ENCODE data around the gene INSRR.

The INSRR gene

DNA sequence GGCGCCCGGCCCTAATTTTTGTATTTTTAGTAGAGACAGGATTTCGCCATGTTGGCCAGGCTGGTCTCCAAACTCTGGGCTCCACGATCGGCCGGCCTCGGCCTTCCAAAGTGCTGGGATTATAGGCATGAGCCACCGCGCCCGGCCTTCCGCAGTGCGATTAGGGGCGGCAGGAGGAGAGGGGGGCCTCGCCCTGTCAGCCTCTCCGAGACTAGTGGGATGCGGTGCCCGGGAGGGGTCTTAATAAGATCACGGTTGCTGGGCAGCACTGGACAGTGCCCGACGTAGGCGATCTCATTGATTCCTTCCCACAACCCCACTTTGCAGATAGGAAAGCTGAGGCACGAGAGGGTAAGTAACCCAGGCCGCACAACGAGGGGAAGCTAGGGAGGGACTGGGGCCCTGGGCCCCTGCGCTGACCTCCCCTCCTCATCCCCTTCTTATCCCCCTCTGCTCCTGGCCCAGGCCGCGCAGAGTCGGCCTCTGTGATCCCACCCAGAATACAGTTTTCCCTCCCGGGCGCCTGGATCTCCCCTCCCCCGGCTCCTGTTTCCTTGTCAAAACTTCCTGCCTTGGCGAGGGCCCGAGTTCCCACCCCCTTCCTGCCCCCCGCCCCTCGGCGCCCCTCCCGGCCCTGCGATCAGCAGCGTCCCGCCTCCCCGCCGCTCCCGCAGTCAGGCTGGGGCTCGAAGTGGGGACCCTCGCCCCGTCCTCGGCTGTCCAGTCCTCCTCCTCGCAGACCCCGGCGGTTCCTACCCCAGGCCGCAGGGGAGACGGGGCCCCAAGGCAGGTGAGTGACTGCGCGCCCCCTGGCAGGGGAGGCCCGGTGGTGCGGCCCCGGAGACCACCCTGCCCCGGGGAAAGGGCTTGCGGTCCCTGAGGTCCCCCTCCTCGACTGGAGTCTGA, 34.4 kb upstream of the INSRR start, which contains the start of gene PEAR1:
TSS of gene PEAR1 (plus strand) at position 671 of the 906 bp plus-strand sequence. CDS start 10,209 bp downstream, outside the sequence.
- no peak for DNase-seq

DNA sequence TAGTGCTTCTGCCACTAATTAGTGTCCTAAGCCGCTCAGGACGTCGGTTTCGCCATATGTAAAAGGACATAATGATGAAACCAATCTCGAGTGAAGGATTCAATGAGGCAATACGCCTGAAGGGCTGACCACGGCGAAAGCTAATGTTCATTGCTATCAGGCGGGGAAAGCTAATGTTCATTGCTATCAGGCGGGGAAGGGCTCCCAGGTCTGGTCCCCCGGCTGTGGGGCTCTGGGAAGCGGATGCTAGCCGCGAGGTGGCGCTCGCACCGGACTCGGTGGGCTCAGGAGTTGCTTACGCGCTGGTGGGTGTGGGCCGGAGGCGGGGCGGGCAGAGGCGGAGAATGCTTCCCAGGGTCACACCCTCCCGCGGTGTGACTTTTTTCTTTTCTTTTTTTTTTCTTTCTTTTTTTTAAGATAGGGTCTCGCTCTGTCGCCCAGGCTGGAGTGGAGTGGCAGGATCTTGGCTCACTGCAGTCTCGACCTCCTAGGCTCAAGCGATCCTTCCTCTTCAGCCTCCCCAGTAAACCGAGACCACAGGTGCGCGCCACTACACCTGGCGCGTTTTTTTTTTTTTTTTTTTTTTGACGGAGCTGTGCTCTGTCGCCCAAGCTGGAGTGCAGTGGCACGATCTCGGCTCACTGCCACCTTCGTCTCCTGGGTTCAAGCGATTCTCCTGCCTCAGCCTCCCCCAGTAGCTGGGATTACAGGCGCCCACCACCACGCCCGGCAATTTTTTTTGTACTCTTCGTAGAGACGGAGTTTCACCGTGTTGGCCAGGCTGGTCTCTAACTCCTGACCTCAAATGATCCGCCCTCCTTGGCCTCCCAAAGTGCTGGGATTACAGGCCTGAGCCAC, 33.5 kb upstream of the INSRR start:
- DNase-seq, result peak; percentile 79

GRCh38 chr1:156889802-156890580, 31.1 kb upstream of the INSRR start:
- peak; percentile 55 for DNase-seq

DNA sequence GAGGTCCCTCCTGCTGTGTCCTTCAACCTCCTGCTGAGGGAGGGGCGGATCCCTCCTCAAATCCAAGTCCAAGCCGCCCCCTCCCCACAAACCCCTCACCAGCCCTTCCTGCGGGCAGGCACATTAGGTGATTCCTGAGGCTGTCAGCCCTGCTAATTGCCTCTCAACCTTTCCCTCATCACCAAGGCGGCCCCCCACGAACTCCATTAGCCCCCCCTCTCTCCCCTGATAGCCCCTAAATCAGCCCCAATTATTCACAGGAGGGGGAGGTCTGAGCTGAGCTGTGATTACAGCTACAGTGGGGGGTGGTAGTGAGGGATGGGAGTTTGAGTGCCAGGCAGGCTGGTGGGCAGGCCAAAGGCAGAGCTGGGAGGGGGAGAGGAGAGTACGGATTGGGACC, 28.8 kb upstream of the INSRR start:
- DNase-seq, result no peak

DNA sequence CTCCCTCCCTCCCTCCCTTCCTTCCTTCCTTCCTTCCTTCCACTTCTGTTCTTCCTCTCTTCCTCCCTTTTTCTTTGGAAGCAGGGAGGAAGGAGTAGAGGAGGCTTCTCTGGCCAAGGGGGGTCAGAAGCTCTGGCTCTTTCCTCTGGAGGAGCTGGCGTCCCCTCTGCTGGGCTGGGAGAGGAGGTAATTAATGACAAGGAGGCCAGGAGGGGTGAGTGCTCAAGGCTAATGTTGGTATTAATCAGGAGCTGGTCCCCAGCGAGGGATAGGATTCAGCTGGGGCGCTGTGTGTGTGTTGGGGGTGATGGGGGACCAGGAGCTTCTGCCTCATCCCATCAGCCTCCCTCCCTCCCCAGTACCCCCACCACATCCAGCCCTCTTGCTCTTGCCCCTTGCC, 28.4 kb upstream of the INSRR start:
- no peak for DNase-seq

DNA sequence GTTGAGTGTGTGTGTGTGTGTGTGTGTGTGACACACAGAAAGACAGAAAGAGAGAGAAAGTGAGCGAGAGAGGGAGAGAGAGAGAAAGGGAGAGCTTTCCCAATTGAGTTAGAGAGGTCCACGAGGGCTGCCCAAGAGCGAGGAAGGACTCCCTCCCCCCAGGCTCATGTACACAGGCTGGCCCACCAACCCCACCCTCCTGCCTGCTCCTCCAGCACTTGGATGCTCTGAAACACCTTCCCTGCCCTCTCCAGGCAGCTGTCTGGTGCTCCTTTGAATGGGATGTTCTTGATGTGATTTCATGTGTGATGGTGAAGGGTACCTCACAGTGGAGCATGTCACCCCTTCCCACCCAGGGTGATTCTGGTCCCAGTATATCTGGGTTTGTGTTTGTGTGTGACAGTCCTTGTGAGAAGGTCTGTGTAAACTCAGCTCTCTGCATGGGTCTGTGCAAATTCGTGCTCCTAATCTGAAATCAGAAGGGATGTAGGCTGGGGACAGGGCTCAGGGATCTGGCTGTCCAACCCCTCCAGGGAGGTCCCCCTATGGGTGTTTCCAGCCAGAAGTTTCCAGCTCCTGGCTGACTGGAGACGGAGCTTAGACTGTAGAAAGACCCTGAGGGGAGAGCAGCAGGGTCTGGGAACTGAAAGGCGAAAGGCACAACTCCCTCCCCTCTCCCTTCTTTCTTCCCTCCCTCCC, 27.8 kb upstream of the INSRR start:
- no peak for DNase-seq

GRCh38 chr1:156885880-156886355, 27.0 kb upstream of the INSRR start:
- DNase-seq, result no peak

DNA sequence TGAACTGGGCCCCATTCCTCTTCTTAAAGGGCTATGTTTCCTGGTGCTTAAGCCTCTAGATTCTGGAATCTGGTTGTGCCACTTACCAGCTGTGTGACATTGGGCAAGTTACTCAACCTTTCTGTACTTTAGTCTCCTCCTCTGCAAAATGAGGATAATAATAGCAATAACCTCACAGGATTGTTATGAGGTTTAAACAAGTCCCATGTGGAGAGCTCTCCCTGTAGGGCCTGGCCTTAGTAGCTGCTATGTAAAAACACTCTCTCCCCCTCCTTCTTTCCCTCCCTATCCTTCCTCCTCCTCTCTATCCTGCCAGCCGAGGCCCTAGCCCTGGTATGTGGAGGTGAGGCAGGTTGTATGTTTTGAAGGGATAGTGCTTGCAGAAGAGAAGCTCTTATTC, 26.4 kb upstream of the INSRR start:
- DNase-seq, result no peak

DNA sequence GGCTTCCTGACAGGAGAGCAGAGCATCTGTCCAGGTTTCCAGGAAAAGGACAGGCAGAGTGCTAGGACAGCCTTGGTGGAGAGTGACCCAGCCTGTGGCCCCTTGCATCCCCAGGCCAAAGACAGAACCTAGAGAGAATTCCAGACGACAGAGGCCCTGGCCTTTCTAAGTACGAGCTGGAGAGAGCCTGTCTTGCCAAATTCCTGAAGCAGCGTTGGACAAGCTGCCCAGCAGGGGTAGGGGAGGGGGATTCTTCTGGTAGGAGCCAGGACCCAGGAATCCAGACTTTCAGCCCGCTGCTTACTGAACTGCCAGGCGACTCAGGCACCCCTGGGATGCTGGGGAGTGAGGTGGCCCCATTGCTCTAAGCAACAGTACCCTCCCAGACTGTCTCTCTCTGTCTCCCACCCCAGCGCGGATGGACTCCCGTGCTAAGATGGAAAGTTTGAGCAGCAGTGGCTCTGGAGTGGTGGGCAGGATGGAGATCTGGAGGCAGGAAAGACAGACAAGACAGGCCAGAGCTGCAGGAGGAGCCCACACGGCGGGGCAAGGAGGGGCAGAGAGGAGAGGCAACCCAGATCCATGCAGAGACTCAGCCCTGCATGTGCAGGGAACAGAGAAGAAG, 25.8 kb upstream of the INSRR start:
- DNase-seq, result no peak

GRCh38 chr1:156883919-156884318, 25.0 kb upstream of the INSRR start:
- DNase-seq, result no peak

DNA sequence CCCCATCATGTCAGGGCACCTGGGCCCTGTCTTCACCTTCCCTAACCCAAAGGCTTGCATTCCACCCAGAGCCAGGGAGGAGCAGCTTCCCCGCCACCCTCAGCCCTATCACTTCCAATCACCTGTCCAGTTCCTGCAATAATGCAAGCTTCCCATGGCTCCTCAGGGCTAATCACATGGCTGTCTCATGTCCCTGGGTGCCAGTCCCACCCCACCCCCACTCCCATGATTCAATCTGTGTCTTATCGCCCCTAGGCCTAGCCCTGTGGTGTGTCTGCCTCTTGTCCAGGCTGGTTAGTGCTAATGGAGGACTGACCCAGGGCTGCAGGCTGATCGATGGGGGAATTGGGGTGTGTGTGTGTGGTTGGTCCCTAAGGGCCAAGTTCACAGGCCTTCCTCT, 23.6 kb upstream of the INSRR start:
- no peak for DNase-seq

DNA sequence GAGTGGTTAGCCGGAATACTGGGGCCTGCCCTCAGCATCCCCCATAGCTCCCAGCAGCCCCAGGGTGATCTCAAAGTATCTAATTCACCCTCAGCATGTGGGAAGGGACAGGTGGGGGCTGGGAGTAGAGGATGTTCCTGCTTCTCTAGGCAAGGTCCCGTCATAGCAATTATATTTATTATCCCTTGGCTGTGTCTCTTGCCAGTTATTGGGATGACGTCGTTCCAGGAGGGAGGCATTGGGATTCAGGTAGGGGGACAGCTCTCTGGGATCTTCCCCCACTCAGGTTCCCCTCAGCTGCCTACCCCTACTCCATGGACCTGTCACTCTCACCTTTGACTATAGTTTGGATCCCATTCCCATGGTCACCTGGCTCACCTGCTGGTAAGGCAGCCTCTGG, 22.7 kb upstream of the INSRR start:
- no peak for DNase-seq

- DNase-seq, result no peak
Observed at GRCh38 chr1:156881101-156881500, 22.2 kb upstream of the INSRR start.

GRCh38 chr1:156880473-156880872, 21.6 kb upstream of the INSRR start:
- no peak for DNase-seq

DNA sequence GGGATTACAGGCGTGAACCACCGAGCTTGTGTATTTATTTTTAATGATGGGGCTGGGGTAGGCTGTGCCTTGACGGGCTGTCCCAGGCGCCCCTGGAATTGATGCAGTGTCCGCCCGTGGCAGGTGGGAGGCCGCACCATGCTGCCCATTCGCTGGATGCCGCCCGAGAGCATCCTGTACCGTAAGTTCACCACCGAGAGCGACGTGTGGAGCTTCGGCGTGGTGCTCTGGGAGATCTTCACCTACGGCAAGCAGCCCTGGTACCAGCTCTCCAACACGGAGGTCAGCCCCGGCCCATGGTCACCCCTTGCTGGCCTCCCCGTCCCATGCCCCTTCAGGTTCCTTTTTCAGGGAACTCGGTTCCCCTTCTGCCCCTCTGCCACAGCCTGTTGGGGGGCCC, 21.0 kb upstream of the INSRR start:
- no peak for DNase-seq

- DNase-seq, result no peak
Observed at GRCh38 chr1:156877433-156878170, 18.7 kb upstream of the INSRR start.

- DNase-seq, result no peak
Observed at GRCh38 chr1:156876281-156876680, 17.4 kb upstream of the INSRR start.

DNA sequence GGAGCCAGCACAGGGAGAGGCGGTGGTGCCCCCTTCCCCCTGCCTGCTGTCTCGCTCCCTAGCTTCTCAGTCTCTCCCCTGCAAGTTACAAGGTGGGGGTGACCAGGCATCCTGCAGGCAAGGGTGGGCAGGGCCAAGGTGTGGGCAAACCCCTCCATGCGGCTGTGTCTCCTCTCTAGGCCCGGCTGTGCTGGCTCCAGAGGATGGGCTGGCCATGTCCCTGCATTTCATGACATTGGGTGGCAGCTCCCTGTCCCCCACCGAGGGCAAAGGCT, 16.4 kb upstream of the INSRR start:
- DNase-seq, result no peak

DNA sequence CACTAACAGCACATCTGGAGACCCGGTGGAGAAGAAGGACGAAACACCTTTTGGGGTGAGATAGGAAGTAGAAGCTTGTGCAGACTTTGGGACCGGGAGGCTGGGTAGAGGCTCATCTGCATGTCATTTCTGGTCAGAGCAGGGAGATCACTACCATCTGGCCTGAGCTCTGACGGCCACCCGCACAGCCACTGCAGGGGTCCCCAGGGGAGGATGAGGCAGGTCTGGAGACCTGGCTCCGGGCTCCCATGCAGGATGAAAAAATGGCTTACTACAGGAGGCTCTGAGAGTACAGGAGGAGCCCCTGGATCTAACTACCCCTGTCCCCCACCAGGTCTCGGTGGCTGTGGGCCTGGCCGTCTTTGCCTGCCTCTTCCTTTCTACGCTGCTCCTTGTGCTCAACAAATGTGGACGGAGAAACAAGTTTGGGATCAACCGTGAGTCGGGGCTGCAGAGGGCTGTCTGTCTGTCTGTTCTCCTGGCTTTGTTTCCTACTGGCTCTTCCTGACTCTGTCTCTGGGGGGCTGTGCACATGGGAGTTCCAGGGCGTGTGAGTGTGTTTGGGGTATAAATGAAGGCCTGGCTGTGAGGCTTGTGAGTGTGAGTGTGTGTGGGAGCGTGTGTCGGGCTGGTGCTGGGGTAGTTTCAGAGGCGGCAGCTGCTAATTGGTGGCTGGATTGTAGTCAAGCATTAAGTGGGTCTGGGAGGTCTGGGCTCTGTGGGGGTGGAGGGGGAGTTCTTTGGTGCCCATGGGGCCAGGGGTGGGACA, 15.8 kb upstream of the INSRR start:
- DNase-seq, result no peak

DNA sequence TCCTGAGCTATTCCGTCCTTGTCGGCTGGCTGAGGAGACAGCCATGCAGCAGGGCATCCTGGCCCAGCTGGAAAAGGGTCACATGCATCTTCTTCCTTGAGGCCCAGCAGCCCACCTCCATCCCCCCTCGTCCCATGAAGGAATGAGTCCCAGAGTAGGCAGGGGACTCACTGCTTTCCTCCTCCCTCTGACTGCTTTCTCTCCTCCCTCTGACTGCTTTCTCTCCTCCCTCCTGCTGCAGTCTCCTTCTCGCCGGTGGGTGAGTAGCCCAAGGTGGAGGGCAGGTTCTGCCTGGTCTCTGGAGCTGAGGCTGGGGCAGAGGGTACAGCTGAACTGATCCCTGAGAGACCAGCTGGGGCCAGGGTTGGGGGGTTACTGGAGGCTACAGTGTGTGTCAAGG, 15.2 kb upstream of the INSRR start:
- DNase-seq, result no peak

- DNase-seq, result no peak
Observed at GRCh38 chr1:156873659-156874058, 14.7 kb upstream of the INSRR start.
